ENCODE data around the gene LY6G6C.
"Not testable (repeated sequence)": the region's sequence is repeated elsewhere in the genome, so short reads cannot be mapped to it uniquely, and the experiment has no call there.

The LY6G6C gene

DNA sequence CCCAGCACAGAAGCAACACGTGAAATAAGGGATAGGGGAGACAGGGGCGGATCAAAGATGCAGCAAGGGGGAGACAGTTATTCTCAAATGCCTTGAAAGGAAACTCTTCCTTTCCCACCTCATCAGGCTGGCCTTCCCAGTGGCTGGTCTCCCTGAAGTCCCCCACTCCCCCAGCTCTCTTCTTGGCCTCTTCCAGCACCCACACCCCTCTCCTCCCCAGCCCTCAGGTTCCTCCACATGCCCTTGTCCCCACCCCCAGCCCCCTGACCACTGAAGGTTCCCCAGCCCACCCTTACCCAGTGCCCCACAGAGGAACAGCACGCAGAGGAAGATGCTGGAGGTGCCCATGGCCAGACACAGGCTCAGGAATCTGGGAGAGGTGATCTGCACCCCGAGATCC lies 8.1 kb downstream of the LY6G6C start:
- TF ChIP-seq, protein P1, sequence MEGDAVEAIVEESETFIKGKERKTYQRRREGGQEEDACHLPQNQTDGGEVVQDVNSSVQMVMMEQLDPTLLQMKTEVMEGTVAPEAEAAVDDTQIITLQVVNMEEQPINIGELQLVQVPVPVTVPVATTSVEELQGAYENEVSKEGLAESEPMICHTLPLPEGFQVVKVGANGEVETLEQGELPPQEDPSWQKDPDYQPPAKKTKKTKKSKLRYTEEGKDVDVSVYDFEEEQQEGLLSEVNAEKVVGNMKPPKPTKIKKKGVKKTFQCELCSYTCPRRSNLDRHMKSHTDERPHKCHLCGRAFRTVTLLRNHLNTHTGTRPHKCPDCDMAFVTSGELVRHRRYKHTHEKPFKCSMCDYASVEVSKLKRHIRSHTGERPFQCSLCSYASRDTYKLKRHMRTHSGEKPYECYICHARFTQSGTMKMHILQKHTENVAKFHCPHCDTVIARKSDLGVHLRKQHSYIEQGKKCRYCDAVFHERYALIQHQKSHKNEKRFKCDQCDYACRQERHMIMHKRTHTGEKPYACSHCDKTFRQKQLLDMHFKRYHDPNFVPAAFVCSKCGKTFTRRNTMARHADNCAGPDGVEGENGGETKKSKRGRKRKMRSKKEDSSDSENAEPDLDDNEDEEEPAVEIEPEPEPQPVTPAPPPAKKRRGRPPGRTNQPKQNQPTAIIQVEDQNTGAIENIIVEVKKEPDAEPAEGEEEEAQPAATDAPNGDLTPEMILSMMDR (IDR thresholded peaks at IDR 0.05) = no peak
- H3K36me3 Mint-ChIP-seq (ENCODE audit: low read depth) = no peaks in the 10 kb centered on the region
- DNase-seq = no peak
- peak overlapping the region; percentile 68 for H3K4me3 Mint-ChIP-seq
- H3K9me3 Mint-ChIP-seq = no peaks in the 10 kb centered on the region
- peak overlapping the region; percentile 98 for H3K27ac Mint-ChIP-seq
- H3K27me3 Mint-ChIP-seq (ENCODE audit: low read depth, poor library complexity) = no peaks in the 10 kb centered on the region
- H3K4me1 Mint-ChIP-seq = peaks cover 72% of the 10 kb centered on the region

DNA sequence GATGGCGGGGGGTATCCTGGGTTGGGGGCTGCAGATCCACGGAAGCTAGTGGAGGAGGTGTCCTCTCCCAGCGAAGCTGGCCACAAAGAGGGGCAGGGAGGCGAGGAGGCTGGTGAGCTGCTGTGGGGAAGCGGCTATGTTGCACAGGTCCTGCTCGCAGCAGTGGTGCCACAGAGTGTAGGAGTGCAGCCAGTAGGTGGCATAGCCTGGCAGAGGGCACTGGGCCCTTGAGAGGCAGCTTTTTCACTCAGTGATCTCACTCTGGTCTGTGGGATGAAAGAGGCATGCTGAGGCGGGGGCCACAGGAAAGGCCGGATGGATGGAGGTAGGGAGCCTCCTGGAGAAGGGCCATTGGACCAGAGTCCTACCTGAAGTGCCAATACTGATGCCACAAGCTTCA lies 9.2 kb downstream of the LY6G6C start:
- DNase-seq = no peak
- H3K4me3 Mint-ChIP-seq = peak overlapping the region; percentile 63
- H3K4me1 Mint-ChIP-seq = peaks cover 65% of the 10 kb centered on the region
- peak overlapping the region; percentile 98 for H3K27ac Mint-ChIP-seq
- H3K27me3 Mint-ChIP-seq (ENCODE audit: low read depth, poor library complexity) = no peaks in the 10 kb centered on the region
- H3K9me3 Mint-ChIP-seq = no peaks in the 10 kb centered on the region
- H3K36me3 Mint-ChIP-seq (ENCODE audit: low read depth) = no peaks in the 10 kb centered on the region
- TF ChIP-seq, protein P1 (IDR thresholded peaks at IDR 0.05) = no peak

GRCh38 chr6:31711233-31711632 lies 10.3 kb downstream of the LY6G6C start:
- H3K9me3 Mint-ChIP-seq = no peaks in the 10 kb centered on the region
- H3K27ac Mint-ChIP-seq = peak overlapping the region; percentile 64
- no peak overlapping the region for H3K4me3 Mint-ChIP-seq
- peaks cover 67% of the 10 kb centered on the region for H3K4me1 Mint-ChIP-seq
- H3K36me3 Mint-ChIP-seq (ENCODE audit: low read depth) = no peaks in the 10 kb centered on the region
- H3K27me3 Mint-ChIP-seq (ENCODE audit: low read depth, poor library complexity) = peaks cover 3% of the 10 kb centered on the region
- TF ChIP-seq, protein P1 (IDR thresholded peaks at IDR 0.05) = no peak
- DNase-seq = no peak

GRCh38 chr6:31710523-31711219 lies 10.9 kb downstream of the LY6G6C start:
- H3K27ac Mint-ChIP-seq = no peak overlapping the region
- H3K36me3 Mint-ChIP-seq (ENCODE audit: low read depth) = no peaks in the 10 kb centered on the region
- no peak for DNase-seq
- H3K9me3 Mint-ChIP-seq = no peaks in the 10 kb centered on the region
- no peak overlapping the region for H3K4me3 Mint-ChIP-seq
- peaks cover 4% of the 10 kb centered on the region for H3K27me3 Mint-ChIP-seq (ENCODE audit: low read depth, poor library complexity)
- peaks cover 62% of the 10 kb centered on the region for H3K4me1 Mint-ChIP-seq
- TF ChIP-seq, protein P1 (IDR thresholded peaks at IDR 0.05) = no peak

DNA sequence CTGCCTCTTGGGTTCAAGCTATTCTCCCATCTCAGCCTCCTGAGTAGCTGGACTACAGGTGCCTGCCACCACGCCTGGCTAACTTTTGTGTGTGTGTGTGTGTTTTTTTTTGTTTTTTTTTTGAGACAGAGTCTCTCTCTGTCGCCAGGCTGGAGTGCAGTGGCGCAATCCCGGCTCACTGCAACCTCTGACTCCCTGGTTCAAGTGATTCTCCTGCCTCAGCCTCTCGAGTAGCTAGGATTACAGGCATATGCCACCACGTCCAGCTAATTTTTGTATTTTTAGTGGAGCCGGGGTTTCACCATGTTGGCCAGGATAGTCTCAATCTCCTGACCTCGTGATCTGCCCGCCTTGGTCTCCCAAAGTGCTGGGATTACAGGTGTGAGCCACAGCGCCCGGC lies 12.4 kb downstream of the LY6G6C start:
- H3K4me3 Mint-ChIP-seq; H3K36me3 Mint-ChIP-seq (ENCODE audit: low read depth); H3K27ac Mint-ChIP-seq; DNase-seq; H3K27me3 Mint-ChIP-seq (ENCODE audit: low read depth, poor library complexity); H3K9me3 Mint-ChIP-seq: not testable (repeated sequence)
- peaks cover 47% of the 10 kb centered on the region for H3K4me1 Mint-ChIP-seq

GRCh38 chr6:31708224-31708623 lies 13.3 kb downstream of the LY6G6C start:
- Mint-ChIP-seq H3K27me3 (ENCODE audit: low read depth, poor library complexity) (peaks cover 4% of the 10 kb centered on the region), H3K9me3 (no peaks in the 10 kb centered on the region), H3K36me3 (ENCODE audit: low read depth) (no peaks in the 10 kb centered on the region), H3K4me3 (no peak overlapping the region), H3K27ac (no peak overlapping the region), H3K4me1 (peaks cover 41% of the 10 kb centered on the region)
- DNase-seq = no peak
- TF ChIP-seq, protein P1 (IDR thresholded peaks at IDR 0.05) = no peak
